Naive B cell (primary cell): ENCODE data around the gene CYB561A3. TPM values are rescaled to one million over a fixed set of nuclear protein-coding genes. Genes with fewer than 3 reads are reported as not detected.

Experiments
- ATAC-seq, 2 donors: fragments of 150-1000 bp; cut with Tn5 transposase; 2 replicates each; pipeline ENCODE4 v1.10.0; 2021; ENCODE audit warnings: low read depth in 2 of 2, mild to moderate bottlenecking in 2 of 2, moderate library complexity in 2 of 2
- DNase-seq: peaks from one replicate; pipeline ENCODE4 v3.0.0; 2022
- H3K27ac Mint-ChIP-seq, 6 donors: one replicate each; pipeline ENCODE4 v1.8.0; 2020 to 2022; ENCODE audit warnings: mild to moderate bottlenecking in 6 of 6, mixed read lengths in 6 of 6, moderate library complexity in 5 of 6, inconsistent platforms in 2 of 6
- H3K27me3 Mint-ChIP-seq, 3 donors: one replicate each; pipeline ENCODE4 v1.8.0; 2021 to 2022; ENCODE audit warnings: mixed read lengths in 3 of 3, mild to moderate bottlenecking in 1 of 3
- H3K36me3 Mint-ChIP-seq, 2 donors: one replicate each; pipeline ENCODE4 v1.8.0; 2020 to 2022; ENCODE audit warnings: mixed read lengths in 2 of 2, inconsistent platforms in 1 of 2, mild to moderate bottlenecking in 1 of 2
- H3K4me1 Mint-ChIP-seq, 3 donors: one replicate each; pipeline ENCODE4 v1.8.0; 2020 to 2022; ENCODE audit warnings: mixed read lengths in 3 of 3, inconsistent platforms in 1 of 3, mild to moderate bottlenecking in 1 of 3, moderate library complexity in 1 of 3
- H3K4me3 Mint-ChIP-seq, 8 donors: one replicate each; pipeline ENCODE4 v1.8.0; 2020 to 2022; ENCODE audit warnings: mild to moderate bottlenecking in 8 of 8, mixed read lengths in 8 of 8, moderate library complexity in 8 of 8, inconsistent platforms in 2 of 8
- H3K9me3 Mint-ChIP-seq, 7 donors: one replicate each; pipeline ENCODE4 v1.8.0; 2020 to 2022; ENCODE audit warnings: mixed read lengths in 7 of 7, mild to moderate bottlenecking in 5 of 7, inconsistent platforms in 2 of 7, moderate library complexity in 1 of 7
- polyA plus RNA-seq, 6 donors: library from polyadenylated mRNA; unstranded; fragments of 300-500 nt; fragmentation: Illumina TruSeq; gene quantifications; one replicate each; pipeline ENCODE4 v1.2.3, GENCODE V29; 2021; ENCODE audit warnings: low read depth in 6 of 6

The CYB561A3 gene
- polyA plus RNA-seq, 6 donors from 2014 or later = 1,105 to 1,945 (median 1,251) TPM

- H3K27ac Mint-ChIP-seq = peak overlapping the region in 3 of 6 donors; percentile 26 to 91 (median 82)
- ATAC-seq = no peak
- H3K4me3 Mint-ChIP-seq = peak overlapping the region in 4 of 8 donors; percentile 15 to 91 (median 37)
- no peaks in the 10 kb centered on the region for H3K27me3 Mint-ChIP-seq
- no peaks in the 10 kb centered on the region for H3K9me3 Mint-ChIP-seq
- peaks cover 44 to 65% (median 51%) of the 10 kb centered on the region in 3 donors for H3K4me1 Mint-ChIP-seq
- DNase-seq = no peak
- peaks cover 0 to 7% of the 10 kb centered on the region in 2 donors for H3K36me3 Mint-ChIP-seq
These were observed 26.3 kb downstream of the CYB561A3 start for GRCh38 chr11:61335355-61335710.

GRCh38 chr11:61334434-61335354 is 27.0 kb downstream of the CYB561A3 start:
- Mint-ChIP-seq H3K27me3 (no peaks in the 10 kb centered on the region), H3K36me3 (peaks cover 0 to 5% of the 10 kb centered on the region in 2 donors), H3K4me3 (peak overlapping the region; percentile 85 to 98 (median 94)), H3K4me1 (peaks cover 46 to 70% (median 58%) of the 10 kb centered on the region in 3 donors), H3K27ac (peak overlapping the region in 5 of 6 donors; percentile 36 to 98 (median 95)), H3K9me3 (no peaks in the 10 kb centered on the region)
- ATAC-seq (no peak), DNase-seq (no peak)

GRCh38 chr11:61333550-61334433 is 27.9 kb downstream of the CYB561A3 start:
- peak; percentile 19 to 27 for ATAC-seq

GRCh38 chr11:61332797-61333549 is 28.7 kb downstream of the CYB561A3 start, which contains the start of the genes DDB1 and TKFC:
Gene DDB1, minus strand, starts transcription at chr11:61333105. Its CDS starts 137 bp downstream, at chr11:61332968.
Gene TKFC, plus strand, starts transcription at chr11:61333228. Its CDS starts 1,501 bp downstream, at chr11:61334729.
- peaks cover 0 to 8% of the 10 kb centered on the region in 2 donors for H3K36me3 Mint-ChIP-seq

More at GRCh38 chr11:61333550-61334433, 27.9 kb downstream of the CYB561A3 start:
- peak overlapping the region; percentile 85 to 98 (median 94) for H3K4me3 Mint-ChIP-seq
- H3K9me3 Mint-ChIP-seq = no peaks in the 10 kb centered on the region
- peak overlapping the region; percentile 88 to 98 (median 96) for H3K27ac Mint-ChIP-seq
- no peaks in the 10 kb centered on the region for H3K27me3 Mint-ChIP-seq
- H3K36me3 Mint-ChIP-seq = peaks cover 0 to 8% of the 10 kb centered on the region in 2 donors
- DNase-seq = no peak
- peaks cover 49 to 66% (median 66%) of the 10 kb centered on the region in 3 donors for H3K4me1 Mint-ChIP-seq

GRCh38 chr11:61332281-61332796 is 29.3 kb downstream of the CYB561A3 start:
- ATAC-seq (no peak), DNase-seq (no peak)
- peak overlapping the region; percentile 86 to 98 (median 94) for H3K27ac Mint-ChIP-seq

More at GRCh38 chr11:61332797-61333549, 28.7 kb downstream of the CYB561A3 start, which contains the start of the genes DDB1 and TKFC:
- Mint-ChIP-seq H3K4me1 (peaks cover 46 to 66% (median 59%) of the 10 kb centered on the region in 3 donors), H3K27me3 (no peaks in the 10 kb centered on the region), H3K4me3 (peak within 1 kb of the TSS; percentile 85 to 98 (median 94)), H3K27ac (peak within 1 kb of the TSS; percentile 88 to 98 (median 96)), H3K9me3 (no peaks in the 10 kb centered on the region)
- peak; percentile 87 to 90 for ATAC-seq
- DNase-seq = peak; percentile 90

GRCh38 chr11:61331651-61332050 is 30.0 kb downstream of the CYB561A3 start:
- Mint-ChIP-seq H3K4me1 (peaks cover 44 to 60% (median 53%) of the 10 kb centered on the region in 3 donors), H3K9me3 (no peaks in the 10 kb centered on the region), H3K4me3 (peak overlapping the region; percentile 85 to 98 (median 94)), H3K27ac (peak overlapping the region in 5 of 6 donors; percentile 61 to 95 (median 86)), H3K36me3 (peaks cover 0 to 8% of the 10 kb centered on the region in 2 donors), H3K27me3 (no peaks in the 10 kb centered on the region)
- ATAC-seq = no peak
- no peak for DNase-seq

More at GRCh38 chr11:61332281-61332796, 29.3 kb downstream of the CYB561A3 start:
- peak overlapping the region; percentile 85 to 98 (median 94) for H3K4me3 Mint-ChIP-seq
- no peaks in the 10 kb centered on the region for H3K27me3 Mint-ChIP-seq
- peaks cover 49 to 66% (median 59%) of the 10 kb centered on the region in 3 donors for H3K4me1 Mint-ChIP-seq
- H3K9me3 Mint-ChIP-seq = no peaks in the 10 kb centered on the region
- peaks cover 0 to 8% of the 10 kb centered on the region in 2 donors for H3K36me3 Mint-ChIP-seq

GRCh38 chr11:61329871-61330270 is 31.8 kb downstream of the CYB561A3 start:
- Mint-ChIP-seq H3K27me3 (no peaks in the 10 kb centered on the region), H3K27ac (peak overlapping the region in 3 of 6 donors; percentile 26 to 91 (median 32))

GRCh38 chr11:61328351-61328750 is 33.3 kb downstream of the CYB561A3 start:
- peaks cover 37 to 40% (median 38%) of the 10 kb centered on the region in 3 donors for H3K4me1 Mint-ChIP-seq
- peak overlapping the region in 1 of 6 donors; percentile 20 for H3K27ac Mint-ChIP-seq
- no peaks in the 10 kb centered on the region for H3K27me3 Mint-ChIP-seq
- H3K4me3 Mint-ChIP-seq = no peak overlapping the region
- no peak for ATAC-seq
- no peaks in the 10 kb centered on the region for H3K9me3 Mint-ChIP-seq
- peaks cover 0 to 27% of the 10 kb centered on the region in 2 donors for H3K36me3 Mint-ChIP-seq
- DNase-seq = no peak

More at GRCh38 chr11:61329871-61330270, 31.8 kb downstream of the CYB561A3 start:
- Mint-ChIP-seq H3K9me3 (no peaks in the 10 kb centered on the region), H3K36me3 (peaks cover 0 to 18% of the 10 kb centered on the region in 2 donors), H3K4me1 (peaks cover 44 to 48% (median 45%) of the 10 kb centered on the region in 3 donors), H3K4me3 (peak overlapping the region in 1 of 8 donors; percentile 91)
- no peak for ATAC-seq
- no peak for DNase-seq

- Mint-ChIP-seq H3K4me3 (no peak overlapping the region), H3K27me3 (no peaks in the 10 kb centered on the region), H3K4me1 (peaks cover 30 to 36% (median 36%) of the 10 kb centered on the region in 3 donors), H3K27ac (peak overlapping the region in 1 of 6 donors; percentile 20), H3K36me3 (peaks cover 3 to 31% of the 10 kb centered on the region in 2 donors), H3K9me3 (no peaks in the 10 kb centered on the region)
- ATAC-seq (no peak), DNase-seq (no peak)
These were observed 34.0 kb downstream of the CYB561A3 start for GRCh38 chr11:61327669-61328071.

GRCh38 chr11:61325649-61326414 is 35.9 kb downstream of the CYB561A3 start:
- no peaks in the 10 kb centered on the region for H3K9me3 Mint-ChIP-seq
- H3K27ac Mint-ChIP-seq = no peak overlapping the region
- peaks cover 12 to 19% (median 18%) of the 10 kb centered on the region in 3 donors for H3K4me1 Mint-ChIP-seq
- ATAC-seq (no peak), DNase-seq (no peak)
- H3K36me3 Mint-ChIP-seq = peaks cover 13 to 44% of the 10 kb centered on the region in 2 donors
- H3K4me3 Mint-ChIP-seq = no peak overlapping the region
- no peaks in the 10 kb centered on the region for H3K27me3 Mint-ChIP-seq

- Mint-ChIP-seq H3K27ac (no peak overlapping the region), H3K4me3 (no peak overlapping the region), H3K27me3 (no peaks in the 10 kb centered on the region), H3K4me1 (no peaks in the 10 kb centered on the region), H3K9me3 (no peaks in the 10 kb centered on the region), H3K36me3 (peaks cover 22 to 29% of the 10 kb centered on the region in 2 donors)
- DNase-seq (no peak), ATAC-seq (no peak)
These were observed 46.4 kb downstream of the CYB561A3 start for GRCh38 chr11:61315260-61315659.
